Measurements from ENCODE around the gene TEX13D.

DNA sequence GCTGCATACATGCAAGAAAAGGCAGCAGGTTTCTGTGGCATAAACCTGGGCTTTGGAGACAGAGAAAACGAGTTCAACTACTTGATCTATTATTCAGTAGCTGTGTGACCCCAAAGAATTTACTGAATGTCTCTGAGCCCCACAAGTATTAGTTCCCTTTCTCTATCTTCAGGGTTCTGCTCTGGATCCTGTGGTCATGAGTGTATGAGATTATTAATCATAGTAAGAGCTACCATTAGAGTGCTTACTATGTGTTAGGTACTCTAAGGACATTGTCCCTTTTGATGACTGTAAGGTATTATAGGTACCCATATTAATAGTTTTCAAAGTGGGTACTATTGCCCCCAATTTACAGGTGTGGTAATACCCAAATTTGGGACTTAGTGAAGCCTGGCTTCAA, 5.5 kb downstream of the TEX13D start:
- TF ChIP-seq, protein P1, sequence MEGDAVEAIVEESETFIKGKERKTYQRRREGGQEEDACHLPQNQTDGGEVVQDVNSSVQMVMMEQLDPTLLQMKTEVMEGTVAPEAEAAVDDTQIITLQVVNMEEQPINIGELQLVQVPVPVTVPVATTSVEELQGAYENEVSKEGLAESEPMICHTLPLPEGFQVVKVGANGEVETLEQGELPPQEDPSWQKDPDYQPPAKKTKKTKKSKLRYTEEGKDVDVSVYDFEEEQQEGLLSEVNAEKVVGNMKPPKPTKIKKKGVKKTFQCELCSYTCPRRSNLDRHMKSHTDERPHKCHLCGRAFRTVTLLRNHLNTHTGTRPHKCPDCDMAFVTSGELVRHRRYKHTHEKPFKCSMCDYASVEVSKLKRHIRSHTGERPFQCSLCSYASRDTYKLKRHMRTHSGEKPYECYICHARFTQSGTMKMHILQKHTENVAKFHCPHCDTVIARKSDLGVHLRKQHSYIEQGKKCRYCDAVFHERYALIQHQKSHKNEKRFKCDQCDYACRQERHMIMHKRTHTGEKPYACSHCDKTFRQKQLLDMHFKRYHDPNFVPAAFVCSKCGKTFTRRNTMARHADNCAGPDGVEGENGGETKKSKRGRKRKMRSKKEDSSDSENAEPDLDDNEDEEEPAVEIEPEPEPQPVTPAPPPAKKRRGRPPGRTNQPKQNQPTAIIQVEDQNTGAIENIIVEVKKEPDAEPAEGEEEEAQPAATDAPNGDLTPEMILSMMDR (IDR thresholded peaks at IDR 0.05) = no peak
- no peak for TF ChIP-seq RAD21 (IDR thresholded peaks at IDR 0.05; ENCODE audit: low read length)
- TF ChIP-seq POLR2AphosphoS5 (IDR thresholded peaks at IDR 0.05; ENCODE audit: low read depth, low read length) = no peak
- no peak for TF ChIP-seq JUND (IDR thresholded peaks at IDR 0.05)
- TF ChIP-seq, protein P2, sequence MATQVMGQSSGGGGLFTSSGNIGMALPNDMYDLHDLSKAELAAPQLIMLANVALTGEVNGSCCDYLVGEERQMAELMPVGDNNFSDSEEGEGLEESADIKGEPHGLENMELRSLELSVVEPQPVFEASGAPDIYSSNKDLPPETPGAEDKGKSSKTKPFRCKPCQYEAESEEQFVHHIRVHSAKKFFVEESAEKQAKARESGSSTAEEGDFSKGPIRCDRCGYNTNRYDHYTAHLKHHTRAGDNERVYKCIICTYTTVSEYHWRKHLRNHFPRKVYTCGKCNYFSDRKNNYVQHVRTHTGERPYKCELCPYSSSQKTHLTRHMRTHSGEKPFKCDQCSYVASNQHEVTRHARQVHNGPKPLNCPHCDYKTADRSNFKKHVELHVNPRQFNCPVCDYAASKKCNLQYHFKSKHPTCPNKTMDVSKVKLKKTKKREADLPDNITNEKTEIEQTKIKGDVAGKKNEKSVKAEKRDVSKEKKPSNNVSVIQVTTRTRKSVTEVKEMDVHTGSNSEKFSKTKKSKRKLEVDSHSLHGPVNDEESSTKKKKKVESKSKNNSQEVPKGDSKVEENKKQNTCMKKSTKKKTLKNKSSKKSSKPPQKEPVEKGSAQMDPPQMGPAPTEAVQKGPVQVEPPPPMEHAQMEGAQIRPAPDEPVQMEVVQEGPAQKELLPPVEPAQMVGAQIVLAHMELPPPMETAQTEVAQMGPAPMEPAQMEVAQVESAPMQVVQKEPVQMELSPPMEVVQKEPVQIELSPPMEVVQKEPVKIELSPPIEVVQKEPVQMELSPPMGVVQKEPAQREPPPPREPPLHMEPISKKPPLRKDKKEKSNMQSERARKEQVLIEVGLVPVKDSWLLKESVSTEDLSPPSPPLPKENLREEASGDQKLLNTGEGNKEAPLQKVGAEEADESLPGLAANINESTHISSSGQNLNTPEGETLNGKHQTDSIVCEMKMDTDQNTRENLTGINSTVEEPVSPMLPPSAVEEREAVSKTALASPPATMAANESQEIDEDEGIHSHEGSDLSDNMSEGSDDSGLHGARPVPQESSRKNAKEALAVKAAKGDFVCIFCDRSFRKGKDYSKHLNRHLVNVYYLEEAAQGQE (IDR thresholded peaks at IDR 0.05; ENCODE audit: low read depth, low read length) = no peak
- TF ChIP-seq RXRA (IDR thresholded peaks at IDR 0.05; ENCODE audit: borderline replicate concordance, low read depth) = no peak
- no peak for TF ChIP-seq YY1 (IDR thresholded peaks at IDR 0.05; ENCODE audit: low read depth)
- no peak for TF ChIP-seq TAF1 (IDR thresholded peaks at IDR 0.05; ENCODE audit: borderline replicate concordance, low read depth, low read length)
- TF ChIP-seq FOSL2 (IDR thresholded peaks at IDR 0.05; ENCODE audit: borderline replicate concordance, low read depth) = no peak
